Iris pigment epithelial cell (primary cell): ENCODE data around the gene USP51.
"Not testable (repeated sequence)": the region's sequence is repeated elsewhere in the genome, so short reads cannot be mapped to it uniquely, and the experiment has no call there.

Experiments
- DNase-seq: peaks from one replicate; pipeline ENCODE4 v3.0.0-alpha.2; 2011; ENCODE audit warnings: low read depth

USP51 gene

GRCh38 chrX:55465108-55465507, 24.5 kb downstream of the USP51 start:
- not testable (repeated sequence) for DNase-seq

GRCh38 chrX:55464050-55464449, 25.6 kb downstream of the USP51 start:
- DNase-seq: not testable (repeated sequence)

- not testable (repeated sequence) for DNase-seq
These were observed 29.7 kb downstream of the USP51 start for GRCh38 chrX:55459926-55460325.

GRCh38 chrX:55459426-55459825, 30.2 kb downstream of the USP51 start:
- DNase-seq: not testable (repeated sequence)

- DNase-seq: not testable (repeated sequence)
These were observed 33.9 kb downstream of the USP51 start for GRCh38 chrX:55455708-55456107.

- no peak for DNase-seq
These were observed 36.9 kb downstream of the USP51 start for GRCh38 chrX:55452833-55453124.

GRCh38 chrX:55451990-55452832, 37.4 kb downstream of the USP51 start, which contains the start of gene MAGEH1:
Gene MAGEH1 (plus strand): TSS chrX:55452127. CDS start chrX:55452375, 248 bp downstream.
- peak; percentile 80 for DNase-seq

- no peak for DNase-seq
These were observed 38.0 kb downstream of the USP51 start for GRCh38 chrX:55451626-55451989.

- no peak for DNase-seq
These were observed 38.5 kb downstream of the USP51 start for GRCh38 chrX:55451141-55451540.

- peak; percentile 2 for DNase-seq
These were observed 39.4 kb downstream of the USP51 start for GRCh38 chrX:55450259-55450658.

- DNase-seq: not testable (repeated sequence)
These were observed 46.2 kb downstream of the USP51 start for GRCh38 chrX:55443468-55443867.
